Endothelial cell of umbilical vein (primary cell): ENCODE measurements around the gene OLFM2. TPM values are rescaled to one million over a fixed set of nuclear protein-coding genes. Genes with fewer than 3 reads are reported as not detected.

ENCODE experiments used
- BruUV-seq: library from RNA; stranded (reverse); fragments of 400-500 nt; replicated peaks from 2 replicates; lab custom pipeline; 2021; lab: Mats Ljungman, UMichigan
- CTCF ChIA-PET: fragments of 300-600, 350-600 bp; sonication (Branson Sonifier 250); formaldehyde crosslinking; loops from one replicate; lab custom pipeline; 2021; ENCODE audit warnings: antibody characterized with exemption, inconsistent platforms; lab: Charles Lee
- POLR2A ChIA-PET: fragments of 300-600, 350-600 bp; sonication (Branson Sonifier 250); formaldehyde crosslinking; loops from one replicate; lab custom pipeline; 2021; ENCODE audit warnings: antibody characterized with exemption, inconsistent platforms; lab: Charles Lee
- DNase-seq: peaks from one replicate; pipeline ENCODE4 v3.0.0-alpha.2; 2011; ENCODE audit warnings: low read depth, low spot score
- FAIRE-seq: peaks from 2 replicates; lab custom pipeline; 2011; peaks lifted over from hg19 to GRCh38; lab: Jason Lieb, UNC
- H2AFZ ChIP-seq: 2 replicates; pipeline ENCODE4 v1.6.0; 2012; ENCODE audit warnings: low read depth, low read length, control low read depth, inconsistent platforms
- H3K27ac ChIP-seq: 2 replicates; pipeline ENCODE4 v1.5.1; 2011; ENCODE audit warnings: low read depth, mild to moderate bottlenecking, control low read depth, low read length, moderate library complexity; ENCODE audit not compliant: insufficient read depth
- H3K27me3 ChIP-seq, 2 experiments: 2 replicates each; pipeline versions ENCODE4 v1.6.0 to v1.6.1; 2011; ENCODE audit warnings: low read length in 2 of 2, mixed read lengths in 1 of 2; ENCODE audit not compliant: control insufficient read depth in 2 of 2, insufficient read depth in 2 of 2
- H3K36me3 ChIP-seq, 2 experiments: 2 replicates in 1 of 2; 3 replicates in 1 of 2; pipeline ENCODE4 v1.5.1; 2011; ENCODE audit warnings: low read length in 2 of 2, mild to moderate bottlenecking in 1 of 2, moderate library complexity in 1 of 2; ENCODE audit not compliant: control insufficient read depth in 2 of 2, insufficient read depth in 2 of 2; ENCODE audit errors: extremely low read depth in 1 of 2
- H3K4me1 ChIP-seq: 3 replicates; pipeline ENCODE4 v1.5.1; 2011; ENCODE audit warnings: mild to moderate bottlenecking, low read length; ENCODE audit not compliant: control insufficient read depth, insufficient read depth; ENCODE audit errors: extremely low read depth
- H3K4me2 ChIP-seq: 2 replicates; pipeline ENCODE4 v1.6.1; 2011; ENCODE audit warnings: low read length, control low read depth, mixed read lengths; ENCODE audit not compliant: insufficient read depth
- H3K4me3 ChIP-seq, 3 experiments: fragments of 200-600 bp in 1 of 3; sonication (generic), shearing (Covaris generic) in 1 of 3; replicated peaks in 1 of 3; 2 replicates each; pipeline ENCODE4 v1.5.1; 2011 to 2016; ENCODE audit warnings: control low read depth in 3 of 3, low read length in 3 of 3, mild to moderate bottlenecking in 2 of 3, inconsistent platforms in 1 of 3, low read depth in 1 of 3, moderate library complexity in 1 of 3; ENCODE audit not compliant: insufficient read depth in 1 of 3
- H3K79me2 ChIP-seq: 2 replicates; pipeline ENCODE4 v1.6.0; 2012; ENCODE audit warnings: low read length, inconsistent platforms; ENCODE audit not compliant: control insufficient read depth, insufficient read depth
- H3K9ac ChIP-seq: replicated peaks from 2 replicates; pipeline ENCODE3; 2011; ENCODE audit warnings: low read length, control low read depth; ENCODE audit not compliant: insufficient read depth; ENCODE audit errors: extremely low read depth
- H3K9me1 ChIP-seq: replicated peaks from 3 replicates; pipeline ENCODE4 v1.6.0; 2011; ENCODE audit warnings: mild to moderate bottlenecking, low read length; ENCODE audit not compliant: control insufficient read depth, insufficient read depth; ENCODE audit errors: extremely low read depth
- H3K9me3 ChIP-seq: replicated peaks from 2 replicates; pipeline ENCODE4 v1.5.1; 2012; ENCODE audit warnings: low read length, inconsistent platforms; ENCODE audit not compliant: control insufficient read depth, insufficient read depth
- H4K20me1 ChIP-seq: replicated peaks from 2 replicates; pipeline ENCODE3; 2011; ENCODE audit warnings: mild to moderate bottlenecking, low read length; ENCODE audit not compliant: control insufficient read depth, insufficient read depth; ENCODE audit errors: extremely low read depth
- FOS ChIP-seq: IDR thresholded peaks from 2 replicates; pipeline ENCODE4 v1.6.1; 2011; ENCODE audit warnings: mild to moderate bottlenecking, low read length, moderate library complexity, borderline replicate concordance; ENCODE audit not compliant: insufficient read depth
- MAX ChIP-seq: IDR thresholded peaks from 2 replicates; pipeline ENCODE4 v1.6.1; 2011; ENCODE audit not compliant: insufficient read depth, insufficient read length
- dilution Hi-C: fragments of 300-500 bp; cut with MboI; formaldehyde crosslinking; loops from one replicate; pipeline ENCODE4 v1.15.0; 2019; ENCODE audit warnings: low sequenced_read_pairs; ENCODE audit not compliant: extremely low pct_ligation_motif_present
- intact Hi-C: fragments of 100-400 bp; cut with micrococcal nuclease; formaldehyde crosslinking; loops from one replicate; pipeline ENCODE4 v1.10.0; 2022
- polyA plus RNA-seq, 4 experiments: library from polyadenylated mRNA; depleted of rRNA in 3 of 4; stranded (reverse) in 3 of 4; unstranded in 1 of 4; fragments of >200 nt; gene quantifications; 2 replicates each; pipeline versions ENCODE4 v1.2.1 to v1.2.3, GENCODE V29; 2011 to 2012; ENCODE audit warnings: missing spikeins in 1 of 4
- total RNA-seq: library from RNA; stranded (reverse); gene quantifications from 2 replicates; pipeline ENCODE4 v1.2.3, GENCODE V29; 2021
- TF ChIP-seq, protein P1 (sequence below), 2 donors: IDR thresholded peaks; 1 replicate in 1 of 2; 2 replicates in 1 of 2; pipeline ENCODE4 v1.5.1; 2011; ENCODE audit warnings: low read length in 2 of 2, mild to moderate bottlenecking in 2 of 2, moderate library complexity in 2 of 2, control low read depth in 1 of 2, inconsistent platforms in 1 of 2, low read depth in 1 of 2; ENCODE audit not compliant: insufficient read depth in 1 of 2; ENCODE audit errors: extremely low read depth in 1 of 2

OLFM2 gene
- total and polyA plus RNA-seq, 2 donors (not counting 3 experiments of a cell fraction or from before 2014, with no cell fraction given): 0.91 to 1.9 TPM

GRCh38 chr19:9914315-9915207 is 21.8 kb downstream of the OLFM2 start:
- no peaks in the 10 kb centered on the region for H3K9me3 ChIP-seq
- H3K27me3 ChIP-seq: peaks cover 18 to 25% of the 10 kb centered on the region in 2 experiments
- ChIA-PET CTCF (no interaction called here), POLR2A (no interaction called here)
- H3K4me3 ChIP-seq: peak overlapping the region; percentile 38 to 56 (median 56)
- TF ChIP-seq MAX (no peak), FOS (peak; percentile 66)
- TF ChIP-seq, protein P1, sequence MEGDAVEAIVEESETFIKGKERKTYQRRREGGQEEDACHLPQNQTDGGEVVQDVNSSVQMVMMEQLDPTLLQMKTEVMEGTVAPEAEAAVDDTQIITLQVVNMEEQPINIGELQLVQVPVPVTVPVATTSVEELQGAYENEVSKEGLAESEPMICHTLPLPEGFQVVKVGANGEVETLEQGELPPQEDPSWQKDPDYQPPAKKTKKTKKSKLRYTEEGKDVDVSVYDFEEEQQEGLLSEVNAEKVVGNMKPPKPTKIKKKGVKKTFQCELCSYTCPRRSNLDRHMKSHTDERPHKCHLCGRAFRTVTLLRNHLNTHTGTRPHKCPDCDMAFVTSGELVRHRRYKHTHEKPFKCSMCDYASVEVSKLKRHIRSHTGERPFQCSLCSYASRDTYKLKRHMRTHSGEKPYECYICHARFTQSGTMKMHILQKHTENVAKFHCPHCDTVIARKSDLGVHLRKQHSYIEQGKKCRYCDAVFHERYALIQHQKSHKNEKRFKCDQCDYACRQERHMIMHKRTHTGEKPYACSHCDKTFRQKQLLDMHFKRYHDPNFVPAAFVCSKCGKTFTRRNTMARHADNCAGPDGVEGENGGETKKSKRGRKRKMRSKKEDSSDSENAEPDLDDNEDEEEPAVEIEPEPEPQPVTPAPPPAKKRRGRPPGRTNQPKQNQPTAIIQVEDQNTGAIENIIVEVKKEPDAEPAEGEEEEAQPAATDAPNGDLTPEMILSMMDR (IDR thresholded peaks at IDR 0.05; ENCODE audit: extremely low read depth in 1 of 2, insufficient read depth in 1 of 2, low read depth in 1 of 2, low read length in 2 of 2): peak; percentile 65 to 70
- dilution Hi-C loops: no loop called here
- H3K79me2 ChIP-seq: no peaks in the 10 kb centered on the region
- FAIRE-seq (peak; percentile 18), DNase-seq (peak; percentile 88)
- BruUV-seq: no TSS peak
- intact Hi-C loops: loop anchor here (1.0 to 5.0 kb wide), 4 partner anchors 66 to 778 kb away; partner anchors contain the start of gene FBXL12
- peak overlapping the region; percentile 84 for H3K4me2 ChIP-seq
- peak overlapping the region; percentile 8 for H3K27ac ChIP-seq
- peak overlapping the region; percentile 53 for H3K9ac ChIP-seq
- H3K4me1 ChIP-seq: peaks cover 7% of the 10 kb centered on the region
- peak overlapping the region; percentile 97 for H2AFZ ChIP-seq
- H3K9me1 ChIP-seq: no peaks in the 10 kb centered on the region
- no peaks in the 10 kb centered on the region for H3K36me3 ChIP-seq
- no peaks in the 10 kb centered on the region for H4K20me1 ChIP-seq
